Measurements from ENCODE around the gene HPSE2. TPM values are rescaled to one million over a fixed set of nuclear protein-coding genes. Genes with fewer than 3 reads are reported as not detected.

The HPSE2 gene
- polyA plus RNA-seq, 2 of the 4 experiments (the other 2 are of a cell fraction): not detected

- TF ChIP-seq JUN (IDR thresholded peaks at IDR 0.05) (no peak), ZSCAN20 (CRISPR knock-in tag; IDR thresholded peaks at IDR 0.05) (no peak), POLR2A (IDR thresholded peaks at IDR 0.05; ENCODE audit: low read length) (no peak)
These were observed 277.9 kb downstream of the HPSE2 start (continued) for GRCh38 chr10:98957801-98958200.

GRCh38 chr10:98956576-98957260 lies 278.9 kb downstream of the HPSE2 start:
- 2% methylated on average over 4 of the region's 4 CpGs for WGBS (ENCODE audit: missing lambda C conversion rate)
- FAIRE-seq (no peak), ATAC-seq (no peak), DNase-seq (ENCODE audit: low read depth in 1 of 2, low spot score in 1 of 2) (no peak)
- no peak overlapping the region for H3K4me3 ChIP-seq
- ChIA-PET CTCF (no interaction called here), POLR2A (no interaction called here)
- no peaks in the 10 kb centered on the region for H3K4me1 ChIP-seq
- H3K27ac ChIP-seq: no peak overlapping the region
- TF ChIP-seq SMC3 (IDR thresholded peaks at IDR 0.05) (no peak), HOXB13 (CRISPR knock-in tag; IDR thresholded peaks at IDR 0.05; ENCODE audit: low read depth) (no peak), JUNB (IDR thresholded peaks at IDR 0.05) (no peak), REST (IDR thresholded peaks at IDR 0.05) (no peak)
- no peak overlapping the region for H3K4me2 ChIP-seq
- no peaks in the 10 kb centered on the region for H3K9me3 ChIP-seq

- DNase-seq (ENCODE audit: low read depth in 1 of 2, low spot score in 1 of 2) (no peak), ATAC-seq (no peak), FAIRE-seq (no peak)
- no peak overlapping the region for H3K4me3 ChIP-seq
- ChIA-PET POLR2A (no interaction called here), CTCF (no interaction called here)
- no peaks in the 10 kb centered on the region for H3K4me1 ChIP-seq
- no peak overlapping the region for H3K4me2 ChIP-seq
- H3K27ac ChIP-seq: no peak overlapping the region
- H3K9me3 ChIP-seq: no peaks in the 10 kb centered on the region
- TF ChIP-seq PHF8 (IDR thresholded peaks at IDR 0.05; ENCODE audit: borderline replicate concordance, low read depth): no peak
- TF ChIP-seq MYC (IDR thresholded peaks at IDR 0.05; ENCODE audit: borderline replicate concordance, low read length): no peak
- TF ChIP-seq CHD4 (IDR thresholded peaks at IDR 0.05; ENCODE audit: borderline replicate concordance): no peak
- TF ChIP-seq, protein P1, sequence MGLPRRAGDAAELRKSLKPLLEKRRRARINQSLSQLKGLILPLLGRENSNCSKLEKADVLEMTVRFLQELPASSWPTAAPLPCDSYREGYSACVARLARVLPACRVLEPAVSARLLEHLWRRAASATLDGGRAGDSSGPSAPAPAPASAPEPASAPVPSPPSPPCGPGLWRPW (IDR thresholded peaks at IDR 0.05): no peak
- TF ChIP-seq RAD21 (conservative IDR thresholded peaks at IDR 0.05 in 1 of 2, IDR thresholded peaks at IDR 0.05 in 1 of 2): no peak
- TF ChIP-seq TP53 (CRISPR knock-in tag; IDR thresholded peaks at IDR 0.05): no peak
- no peak for TF ChIP-seq BHLHE40 (IDR thresholded peaks at IDR 0.05; ENCODE audit: low read depth, low read length)
- no peak for TF ChIP-seq RARB (CRISPR knock-in tag; IDR thresholded peaks at IDR 0.05)
- TF ChIP-seq POLR2A (IDR thresholded peaks at IDR 0.05; ENCODE audit: low read length): no peak
- TF ChIP-seq RCOR1 (IDR thresholded peaks at IDR 0.05; ENCODE audit: low read depth, low read length): no peak
- no peak for TF ChIP-seq SMC3 (IDR thresholded peaks at IDR 0.05)
- TF ChIP-seq ZFP36 (IDR thresholded peaks at IDR 0.05; ENCODE audit: borderline replicate concordance, partially characterized antibody): no peak
- no peak for TF ChIP-seq CEBPB (IDR thresholded peaks at IDR 0.05)
- TF ChIP-seq HEYL (CRISPR knock-in tag; IDR thresholded peaks at IDR 0.05): no peak
- 10% methylated on average over 6 of the region's 6 CpGs for WGBS (ENCODE audit: missing lambda C conversion rate)
These were observed 282.4 kb downstream of the HPSE2 start for GRCh38 chr10:98953251-98953650.

Data from A549 (cell line).